ENCODE measurements around the gene RMDN2. TPM values are rescaled to one million over a fixed set of nuclear protein-coding genes. Genes with fewer than 3 reads are reported as not detected.

The RMDN2 gene
- polyA plus RNA-seq, 1 experiment = 3.4 TPM

DNA sequence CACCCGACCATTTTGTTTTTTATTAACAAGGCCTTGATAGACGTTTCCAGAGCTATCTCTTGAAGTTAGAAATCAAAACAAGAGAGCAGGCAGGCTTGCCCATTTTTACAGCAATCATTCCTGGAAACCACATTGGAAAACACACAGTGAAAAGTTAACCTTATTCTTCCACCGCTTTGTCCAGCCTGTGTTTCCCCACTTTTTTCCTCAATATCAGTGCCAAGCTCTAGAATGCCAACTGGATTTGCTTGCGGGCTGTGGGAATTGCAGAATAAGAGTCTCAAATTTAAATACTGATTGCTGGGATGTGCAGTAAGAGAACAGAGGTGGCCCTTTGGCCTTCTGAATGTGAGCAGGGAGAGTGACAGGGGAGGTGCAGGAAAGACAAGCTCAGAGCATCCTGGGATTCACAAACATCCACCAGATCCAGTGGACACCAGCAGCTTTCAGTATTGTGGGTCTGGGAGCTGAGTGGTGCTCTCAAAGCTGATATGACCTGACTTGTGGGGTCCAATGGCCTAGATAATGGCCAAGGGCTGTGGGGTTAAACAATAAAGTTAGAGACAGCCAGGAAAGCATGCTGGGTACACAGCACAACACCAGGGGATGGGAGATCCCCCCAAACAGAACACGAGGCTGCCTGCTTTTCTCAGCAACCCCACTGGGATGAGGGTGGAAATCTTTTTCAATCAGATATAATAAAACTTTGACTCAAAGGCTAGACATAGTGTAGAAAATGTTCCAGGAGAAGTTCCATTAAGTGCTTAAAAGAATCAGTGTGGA is 135.3 kb downstream of the RMDN2 start:
- Histone ChIP-seq H3K36me3 (ENCODE audit: control insufficient read depth, insufficient read depth, low read length) (no peaks in the 10 kb centered on the region), H3K27me3 (ENCODE audit: control insufficient read depth, insufficient read depth, low read length) (peaks cover 5% of the 10 kb centered on the region), H3K4me3 (ENCODE audit: low read depth, low read length) (no peak overlapping the region)
- DNase-seq (ENCODE audit: low read depth) = no peak
- POLR2A ChIA-PET = no interaction called here
- CTCF ChIA-PET = interaction anchor here (1.1 kb wide), 1 partner anchor 16 kb away, joined by 4 read pairs; no protein-coding TSS in a partner anchor
- TF ChIP-seq, protein P1, sequence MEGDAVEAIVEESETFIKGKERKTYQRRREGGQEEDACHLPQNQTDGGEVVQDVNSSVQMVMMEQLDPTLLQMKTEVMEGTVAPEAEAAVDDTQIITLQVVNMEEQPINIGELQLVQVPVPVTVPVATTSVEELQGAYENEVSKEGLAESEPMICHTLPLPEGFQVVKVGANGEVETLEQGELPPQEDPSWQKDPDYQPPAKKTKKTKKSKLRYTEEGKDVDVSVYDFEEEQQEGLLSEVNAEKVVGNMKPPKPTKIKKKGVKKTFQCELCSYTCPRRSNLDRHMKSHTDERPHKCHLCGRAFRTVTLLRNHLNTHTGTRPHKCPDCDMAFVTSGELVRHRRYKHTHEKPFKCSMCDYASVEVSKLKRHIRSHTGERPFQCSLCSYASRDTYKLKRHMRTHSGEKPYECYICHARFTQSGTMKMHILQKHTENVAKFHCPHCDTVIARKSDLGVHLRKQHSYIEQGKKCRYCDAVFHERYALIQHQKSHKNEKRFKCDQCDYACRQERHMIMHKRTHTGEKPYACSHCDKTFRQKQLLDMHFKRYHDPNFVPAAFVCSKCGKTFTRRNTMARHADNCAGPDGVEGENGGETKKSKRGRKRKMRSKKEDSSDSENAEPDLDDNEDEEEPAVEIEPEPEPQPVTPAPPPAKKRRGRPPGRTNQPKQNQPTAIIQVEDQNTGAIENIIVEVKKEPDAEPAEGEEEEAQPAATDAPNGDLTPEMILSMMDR (IDR thresholded peaks at IDR 0.05; ENCODE audit: insufficient read depth, low read depth, low read length) = no peak

DNA sequence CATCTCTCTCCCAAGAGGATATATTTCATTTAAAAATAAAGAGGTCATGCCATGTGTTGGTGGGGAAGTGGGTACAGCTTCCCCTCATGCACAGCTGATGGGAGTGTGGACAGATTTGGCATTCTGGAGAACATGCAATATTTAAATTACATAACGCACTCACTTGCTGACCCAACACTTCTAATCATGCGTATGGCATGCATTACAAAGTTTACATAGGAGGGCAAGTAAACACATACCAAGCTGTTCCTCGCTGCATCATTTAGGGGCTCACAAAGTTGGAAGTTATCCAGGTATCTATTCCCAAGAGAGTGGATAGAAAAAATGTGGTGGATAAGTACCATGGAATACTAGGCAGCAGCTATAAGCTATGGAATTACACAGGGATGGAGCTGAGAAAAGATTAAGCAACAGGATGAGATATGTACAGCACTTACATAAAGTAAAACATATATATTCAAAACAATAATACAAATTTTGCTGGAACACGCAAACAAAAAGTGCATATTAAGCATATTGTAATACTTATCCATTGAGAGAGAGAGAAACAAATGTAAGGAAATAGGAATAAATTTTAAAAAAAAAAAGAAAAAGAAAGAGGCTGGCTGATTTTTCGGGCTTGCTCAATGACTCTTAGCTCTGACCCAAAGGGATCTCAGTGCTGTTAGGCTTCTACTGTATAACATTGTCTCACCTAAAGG is 139.9 kb downstream of the RMDN2 start:
- Histone ChIP-seq H3K36me3 (ENCODE audit: control insufficient read depth, insufficient read depth, low read length) (no peaks in the 10 kb centered on the region), H3K4me3 (ENCODE audit: low read depth, low read length) (no peak overlapping the region), H3K27me3 (ENCODE audit: control insufficient read depth, insufficient read depth, low read length) (no peaks in the 10 kb centered on the region)
- TF ChIP-seq, protein P1 (IDR thresholded peaks at IDR 0.05; ENCODE audit: insufficient read depth, low read depth, low read length) = no peak
- POLR2A ChIA-PET = no interaction called here
- no peak for DNase-seq (ENCODE audit: low read depth)
- CTCF ChIA-PET = interaction anchor here (1.0 to 1.1 kb wide), 2 partner anchors 15 to 84 kb away, joined by 3 read pairs; no protein-coding TSS in a partner anchor

DNA sequence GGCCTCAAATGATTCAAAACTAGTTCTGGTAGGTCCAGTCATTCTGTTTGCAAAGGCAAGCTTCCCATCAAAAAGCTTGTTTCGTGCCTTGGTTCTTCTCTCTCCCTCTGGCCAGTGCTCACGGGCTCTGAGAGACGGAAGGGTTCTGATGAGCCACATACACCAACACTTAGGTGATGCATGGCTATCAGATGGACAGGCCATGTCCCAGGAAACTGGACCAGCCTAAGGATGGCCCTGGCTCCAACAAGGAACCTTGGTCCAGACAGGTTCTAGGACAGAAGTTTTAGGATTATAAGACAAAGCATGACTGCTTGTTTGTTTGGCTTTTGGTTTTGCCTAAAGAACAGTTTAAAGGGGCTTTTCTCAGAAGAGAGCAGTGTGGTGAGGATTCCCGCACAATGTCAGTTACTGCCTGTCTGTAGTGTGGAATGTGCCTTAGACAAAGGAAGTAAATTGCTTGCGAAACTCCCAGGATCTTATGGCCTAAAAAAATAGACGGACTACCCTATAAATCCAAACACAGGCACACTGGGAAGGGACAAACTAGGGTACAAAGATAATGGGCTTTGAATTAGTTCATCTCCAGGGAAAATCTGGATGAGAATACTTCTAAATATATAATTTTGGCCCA is 140.5 kb downstream of the RMDN2 start:
- DNase-seq (ENCODE audit: low read depth) = no peak
- TF ChIP-seq, protein P1 (IDR thresholded peaks at IDR 0.05; ENCODE audit: insufficient read depth, low read depth, low read length) = no peak
- no peaks in the 10 kb centered on the region for H3K27me3 ChIP-seq (ENCODE audit: control insufficient read depth, insufficient read depth, low read length)
- H3K4me3 ChIP-seq (ENCODE audit: low read depth, low read length) = no peak overlapping the region
- ChIA-PET POLR2A (no interaction called here), CTCF (interaction anchor here (1.0 kb wide), 1 partner anchor 85 kb away, joined by 3 read pairs; no protein-coding TSS in a partner anchor)
- no peaks in the 10 kb centered on the region for H3K36me3 ChIP-seq (ENCODE audit: control insufficient read depth, insufficient read depth, low read length)

DNA sequence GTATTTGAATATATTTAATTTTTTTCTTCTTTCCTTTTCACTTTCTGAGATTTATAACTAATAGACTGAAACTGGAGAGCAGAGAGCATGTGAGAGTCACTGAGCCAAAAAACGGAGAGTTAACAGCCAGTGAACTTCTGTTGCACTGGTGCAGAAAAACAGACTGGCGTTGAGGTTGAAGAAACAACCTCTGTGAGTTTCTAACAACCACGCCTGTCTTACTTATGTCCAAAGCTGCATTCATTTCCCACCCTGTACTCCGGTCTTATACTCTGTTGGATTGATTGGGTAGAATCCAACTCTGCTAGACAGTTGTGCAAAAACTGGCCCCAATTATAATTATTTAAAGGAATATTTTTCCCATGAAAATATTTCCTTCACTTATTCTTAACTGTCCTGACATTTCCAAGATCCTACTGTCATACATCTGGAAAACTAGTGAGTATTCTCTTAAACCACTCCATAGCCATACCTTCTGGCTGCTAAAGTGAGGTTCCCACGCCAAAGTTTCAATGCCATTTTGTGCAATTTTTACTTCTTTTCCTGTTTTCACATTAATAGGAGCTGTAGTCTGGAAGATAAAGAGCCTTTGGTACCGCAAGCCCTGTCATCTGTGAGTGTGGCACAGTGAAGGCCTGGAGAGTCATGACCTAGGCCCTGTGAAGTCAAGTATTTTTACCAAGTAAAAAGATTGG is 141.5 kb downstream of the RMDN2 start:
- no peak overlapping the region for H3K4me3 ChIP-seq (ENCODE audit: low read depth, low read length)
- peaks cover 2% of the 10 kb centered on the region; the same call in 1 of the 2 replicates for H3K27me3 ChIP-seq (ENCODE audit: control insufficient read depth, insufficient read depth, low read length)
- H3K36me3 ChIP-seq (ENCODE audit: control insufficient read depth, insufficient read depth, low read length) = no peaks in the 10 kb centered on the region
- POLR2A ChIA-PET = no interaction called here
- TF ChIP-seq, protein P1 (IDR thresholded peaks at IDR 0.05; ENCODE audit: insufficient read depth, low read depth, low read length) = no peak
- CTCF ChIA-PET = interaction anchor here (1.6 kb wide), 1 partner anchor 10 kb away, joined by 7 read pairs; the partner anchor contains the start of gene CYP1B1
- DNase-seq (ENCODE audit: low read depth) = no peak

Other genes starting within 250 kb of the RMDN2 start
- 1.4 and 1.8 TPM in 2 replicates for gene CYP1B1, start 150.9 kb downstream of the RMDN2 start, polyA plus RNA-seq (2011; rRNA removed)